ENCODE measurements around the gene C3orf22.

C3orf22 gene

GRCh38 chr3:126553284-126554084 is 5.2 kb downstream of the C3orf22 start:
- no peaks in the 10 kb centered on the region for H4K20me1 ChIP-seq (ENCODE audit: insufficient read depth, low read length)
- no peaks in the 10 kb centered on the region for H3K9me3 ChIP-seq (ENCODE audit: insufficient read depth, low read length)
- H3K4me2 ChIP-seq (ENCODE audit: low read length): no peak overlapping the region
- no peaks in the 10 kb centered on the region for H3K79me2 ChIP-seq (ENCODE audit: low read length)
- H3K27me3 ChIP-seq (ENCODE audit: low read depth, low read length): no peaks in the 10 kb centered on the region; the same call in 1 of the 2 replicates
- H3K9ac ChIP-seq (ENCODE audit: low read length): no peak overlapping the region
- no peak overlapping the region for H2AFZ ChIP-seq (ENCODE audit: low read depth, low read length)
- H3K4me1 ChIP-seq (ENCODE audit: low read length): no peaks in the 10 kb centered on the region
- H3K36me3 ChIP-seq (replicated peaks; ENCODE audit: low read depth, low read length): no peaks in the 10 kb centered on the region
- TF ChIP-seq CTCF (IDR thresholded peaks at IDR 0.05; ENCODE audit: low read depth, low read length) (no peak), EZH2phosphoT487 (IDR thresholded peaks at IDR 0.05; ENCODE audit: low read depth) (no peak)
- no peak overlapping the region for H3K4me3 ChIP-seq (ENCODE audit: low read length)
- no peak overlapping the region for H3K27ac ChIP-seq (ENCODE audit: low read length)

- no peaks in the 10 kb centered on the region for H3K9me3 ChIP-seq (ENCODE audit: insufficient read depth, low read length)
- H4K20me1 ChIP-seq (ENCODE audit: insufficient read depth, low read length): no peaks in the 10 kb centered on the region
- no peak overlapping the region for H3K9ac ChIP-seq (ENCODE audit: low read length)
- H3K27ac ChIP-seq (ENCODE audit: low read length): no peak overlapping the region
- H3K79me2 ChIP-seq (ENCODE audit: low read length): no peaks in the 10 kb centered on the region
- no peaks in the 10 kb centered on the region for H3K4me1 ChIP-seq (ENCODE audit: low read length)
- no peaks in the 10 kb centered on the region for H3K36me3 ChIP-seq (replicated peaks; ENCODE audit: low read depth, low read length)
- TF ChIP-seq EZH2phosphoT487 (IDR thresholded peaks at IDR 0.05; ENCODE audit: low read depth) (no peak), CTCF (IDR thresholded peaks at IDR 0.05; ENCODE audit: low read depth, low read length) (no peak)
- H3K4me2 ChIP-seq (ENCODE audit: low read length): no peak overlapping the region
- no peak overlapping the region for H2AFZ ChIP-seq (ENCODE audit: low read depth, low read length)
- no peaks in the 10 kb centered on the region; the same call in 1 of the 2 replicates for H3K27me3 ChIP-seq (ENCODE audit: low read depth, low read length)
- H3K4me3 ChIP-seq (ENCODE audit: low read length): no peak overlapping the region
These were observed 5.9 kb downstream of the C3orf22 start for GRCh38 chr3:126552688-126553283.

- H3K79me2 ChIP-seq (ENCODE audit: low read length): no peaks in the 10 kb centered on the region
- no peak overlapping the region for H3K9ac ChIP-seq (ENCODE audit: low read length)
- H3K27ac ChIP-seq (ENCODE audit: low read length): no peak overlapping the region
- no peak for TF ChIP-seq CTCF (IDR thresholded peaks at IDR 0.05; ENCODE audit: low read depth, low read length)
- TF ChIP-seq EZH2phosphoT487 (IDR thresholded peaks at IDR 0.05; ENCODE audit: low read depth): no peak
- no peaks in the 10 kb centered on the region for H3K36me3 ChIP-seq (replicated peaks; ENCODE audit: low read depth, low read length)
- H3K4me3 ChIP-seq (ENCODE audit: low read length): no peak overlapping the region
- H3K4me1 ChIP-seq (ENCODE audit: low read length): no peaks in the 10 kb centered on the region
- H2AFZ ChIP-seq (ENCODE audit: low read depth, low read length): no peak overlapping the region
- no peaks in the 10 kb centered on the region for H4K20me1 ChIP-seq (ENCODE audit: insufficient read depth, low read length)
- no peaks in the 10 kb centered on the region for H3K9me3 ChIP-seq (ENCODE audit: insufficient read depth, low read length)
- H3K4me2 ChIP-seq (ENCODE audit: low read length): no peak overlapping the region
- peaks cover 5% of the 10 kb centered on the region; the same call in 1 of the 2 replicates for H3K27me3 ChIP-seq (ENCODE audit: low read depth, low read length)
These were observed 6.7 kb downstream of the C3orf22 start for GRCh38 chr3:126551839-126552687.
